ENCODE data around the gene SGIP1.
A peak's percentile ranks its signal among the peaks of the same experiment; 100 is the strongest.
"Not testable (repeated sequence)": the region's sequence is repeated elsewhere in the genome, so short reads cannot be mapped to it uniquely, and the experiment has no call there.

Gene SGIP1

GRCh38 chr1:66770240-66770639 lies 236.3 kb downstream of the SGIP1 start:
- H3K36me3 Mint-ChIP-seq (ENCODE audit: low read depth) = no peaks in the 10 kb centered on the region
- no peaks in the 10 kb centered on the region for H3K27me3 Mint-ChIP-seq
- peak overlapping the region; percentile 60 for H3K4me3 Mint-ChIP-seq
- H3K9me3 Mint-ChIP-seq = no peaks in the 10 kb centered on the region
- H3K27ac Mint-ChIP-seq = peak overlapping the region; percentile 28
- no peak for DNase-seq
- peaks cover 31% of the 10 kb centered on the region for H3K4me1 Mint-ChIP-seq (ENCODE audit: low read depth)

GRCh38 chr1:66770694-66771093 lies 236.7 kb downstream of the SGIP1 start:
- Mint-ChIP-seq H3K4me1 (ENCODE audit: low read depth) (peaks cover 31% of the 10 kb centered on the region), H3K27ac (peak overlapping the region; percentile 60), H3K9me3 (no peaks in the 10 kb centered on the region), H3K4me3 (peak overlapping the region; percentile 37), H3K36me3 (ENCODE audit: low read depth) (no peaks in the 10 kb centered on the region), H3K27me3 (no peaks in the 10 kb centered on the region)
- DNase-seq = no peak

DNA sequence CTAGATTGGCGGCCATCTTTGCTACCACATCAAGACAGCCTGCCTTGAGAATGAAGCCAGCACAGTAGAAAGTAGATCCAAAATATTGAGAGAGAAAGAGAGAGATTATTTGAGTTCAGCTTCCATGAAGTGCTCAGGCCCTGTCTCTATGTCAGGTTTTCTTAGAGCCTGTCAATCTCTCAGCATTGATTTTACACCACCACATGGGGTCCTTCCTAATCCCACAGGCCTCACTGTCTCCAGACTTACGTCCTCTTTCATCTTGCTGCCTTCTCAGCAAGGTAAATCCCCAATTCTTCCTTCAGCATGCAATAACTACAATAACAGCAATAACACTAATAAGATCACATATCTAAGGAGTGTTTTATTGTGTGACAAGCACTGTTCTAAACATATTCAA lies 239.3 kb downstream of the SGIP1 start:
- H3K36me3 Mint-ChIP-seq (ENCODE audit: low read depth) = no peaks in the 10 kb centered on the region
- H3K4me1 Mint-ChIP-seq (ENCODE audit: low read depth) = peaks cover 30% of the 10 kb centered on the region
- DNase-seq = no peak
- H3K27ac Mint-ChIP-seq = no peak overlapping the region
- no peak overlapping the region for H3K4me3 Mint-ChIP-seq
- H3K9me3 Mint-ChIP-seq = no peaks in the 10 kb centered on the region
- H3K27me3 Mint-ChIP-seq = no peaks in the 10 kb centered on the region

DNA sequence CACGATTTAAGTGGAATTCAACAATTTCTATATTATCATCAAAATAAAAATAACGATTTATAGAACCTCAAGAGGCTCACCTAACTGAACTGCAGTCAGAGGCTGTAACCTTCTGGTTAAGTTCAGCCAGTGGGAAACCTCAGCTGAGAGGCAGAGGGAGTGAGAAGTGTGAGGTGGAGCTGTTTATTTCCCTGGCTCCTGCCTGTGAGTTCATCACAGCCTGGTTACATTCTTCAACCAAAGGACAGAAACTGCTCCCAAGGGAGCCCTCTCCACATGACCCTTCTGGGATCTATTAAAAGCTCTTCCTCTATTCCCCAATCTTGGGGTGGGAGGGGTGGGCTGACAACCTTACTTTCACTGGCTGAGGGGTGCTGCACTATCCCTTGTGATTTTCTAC lies 240.5 kb downstream of the SGIP1 start:
- no peaks in the 10 kb centered on the region for H3K27me3 Mint-ChIP-seq
- DNase-seq = no peak
- no peak overlapping the region for H3K27ac Mint-ChIP-seq
- H3K4me3 Mint-ChIP-seq = no peak overlapping the region
- H3K9me3 Mint-ChIP-seq = no peaks in the 10 kb centered on the region
- H3K4me1 Mint-ChIP-seq (ENCODE audit: low read depth) = peaks cover 20% of the 10 kb centered on the region
- H3K36me3 Mint-ChIP-seq (ENCODE audit: low read depth) = no peaks in the 10 kb centered on the region

- H3K9me3 Mint-ChIP-seq = no peaks in the 10 kb centered on the region
- H3K27me3 Mint-ChIP-seq = no peaks in the 10 kb centered on the region
- no peak overlapping the region for H3K27ac Mint-ChIP-seq
Measured at GRCh38 chr1:66775646-66776045, 241.7 kb downstream of the SGIP1 start.

GRCh38 chr1:66777831-66778230 lies 243.9 kb downstream of the SGIP1 start:
- H3K4me3 Mint-ChIP-seq = no peak overlapping the region
- H3K27me3 Mint-ChIP-seq = no peaks in the 10 kb centered on the region
- no peak overlapping the region for H3K27ac Mint-ChIP-seq
- no peak for DNase-seq
- H3K4me1 Mint-ChIP-seq (ENCODE audit: low read depth) = no peaks in the 10 kb centered on the region
- no peaks in the 10 kb centered on the region for H3K36me3 Mint-ChIP-seq (ENCODE audit: low read depth)
- H3K9me3 Mint-ChIP-seq = no peaks in the 10 kb centered on the region

More at GRCh38 chr1:66775646-66776045, 241.7 kb downstream of the SGIP1 start:
- Mint-ChIP-seq H3K4me1 (ENCODE audit: low read depth) (peaks cover 8% of the 10 kb centered on the region), H3K36me3 (ENCODE audit: low read depth) (no peaks in the 10 kb centered on the region), H3K4me3 (no peak overlapping the region)
- DNase-seq = no peak

DNA sequence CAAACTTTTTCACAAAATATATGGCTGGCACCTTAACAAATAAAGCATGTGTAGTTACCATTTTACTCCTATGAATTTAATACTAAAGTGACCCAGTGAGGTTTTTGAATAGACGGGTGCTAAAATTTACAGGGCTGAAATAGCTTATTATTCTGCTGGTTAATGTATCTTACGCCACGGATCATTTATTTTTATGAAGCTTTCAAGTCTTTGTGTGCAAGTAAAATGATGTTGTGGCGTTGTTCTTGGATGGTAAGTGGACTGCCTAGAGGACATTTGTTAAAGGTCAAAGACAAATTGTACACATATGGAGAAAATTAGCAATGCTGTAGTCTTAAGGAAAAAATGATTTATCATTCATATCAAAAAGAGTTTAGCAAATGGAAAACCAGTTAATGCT lies 244.3 kb downstream of the SGIP1 start:
- Mint-ChIP-seq H3K27ac (no peak overlapping the region), H3K36me3 (ENCODE audit: low read depth) (no peaks in the 10 kb centered on the region), H3K9me3 (no peaks in the 10 kb centered on the region), H3K4me1 (ENCODE audit: low read depth) (no peaks in the 10 kb centered on the region), H3K4me3 (no peak overlapping the region), H3K27me3 (no peaks in the 10 kb centered on the region)
- no peak for DNase-seq

DNA sequence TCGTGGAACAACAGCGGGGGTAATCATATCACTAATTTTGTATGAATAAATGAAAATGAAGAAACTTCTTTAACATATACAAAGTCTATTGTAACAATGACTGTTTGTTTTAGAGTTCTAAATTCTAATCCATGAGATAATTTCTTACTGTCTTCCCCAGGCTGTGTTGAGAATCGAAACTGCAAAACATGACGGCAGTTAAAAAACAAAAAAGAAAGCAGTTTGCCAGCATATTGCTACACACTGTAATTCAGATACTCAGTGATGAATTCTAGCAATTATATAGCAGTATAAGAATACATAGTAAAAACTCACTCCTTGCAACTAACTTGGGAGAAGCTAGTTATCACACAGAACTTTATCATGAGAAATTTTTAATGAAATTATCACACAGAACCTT lies 245.0 kb downstream of the SGIP1 start:
- Mint-ChIP-seq H3K4me1 (ENCODE audit: low read depth) (no peaks in the 10 kb centered on the region), H3K9me3 (no peaks in the 10 kb centered on the region), H3K36me3 (ENCODE audit: low read depth) (no peaks in the 10 kb centered on the region), H3K27ac (no peak overlapping the region), H3K4me3 (no peak overlapping the region), H3K27me3 (no peaks in the 10 kb centered on the region)
- DNase-seq = no peak

- no peaks in the 10 kb centered on the region for H3K9me3 Mint-ChIP-seq
- no peaks in the 10 kb centered on the region for H3K4me1 Mint-ChIP-seq (ENCODE audit: low read depth)
- no peak for DNase-seq
- H3K27me3 Mint-ChIP-seq = no peaks in the 10 kb centered on the region
- no peaks in the 10 kb centered on the region for H3K36me3 Mint-ChIP-seq (ENCODE audit: low read depth)
- no peak overlapping the region for H3K4me3 Mint-ChIP-seq
- H3K27ac Mint-ChIP-seq = no peak overlapping the region
Measured at GRCh38 chr1:66779475-66780078, 245.6 kb downstream of the SGIP1 start.

DNA sequence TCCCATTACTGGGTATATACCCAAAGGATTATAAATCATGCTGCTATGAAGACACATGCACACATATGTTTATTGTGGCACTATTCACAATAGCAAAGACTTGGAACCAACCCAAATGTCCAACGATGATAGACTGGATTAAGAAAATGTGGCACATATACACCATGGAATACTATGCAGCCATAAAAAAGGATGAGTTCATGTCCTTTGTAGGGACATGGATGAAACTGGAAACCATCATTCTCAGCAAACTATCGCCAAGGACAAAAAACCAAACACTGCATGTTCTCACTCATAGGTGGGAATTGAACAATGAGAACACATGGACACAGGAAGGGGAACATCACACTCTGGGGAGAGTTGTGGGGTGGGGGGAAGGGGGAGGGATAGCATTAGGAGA lies 251.8 kb downstream of the SGIP1 start:
- not testable (repeated sequence) for H3K27me3 Mint-ChIP-seq; DNase-seq; H3K9me3 Mint-ChIP-seq; H3K36me3 Mint-ChIP-seq (ENCODE audit: low read depth); H3K27ac Mint-ChIP-seq; H3K4me3 Mint-ChIP-seq
- peaks cover 26% of the 10 kb centered on the region for H3K4me1 Mint-ChIP-seq (ENCODE audit: low read depth)

DNA sequence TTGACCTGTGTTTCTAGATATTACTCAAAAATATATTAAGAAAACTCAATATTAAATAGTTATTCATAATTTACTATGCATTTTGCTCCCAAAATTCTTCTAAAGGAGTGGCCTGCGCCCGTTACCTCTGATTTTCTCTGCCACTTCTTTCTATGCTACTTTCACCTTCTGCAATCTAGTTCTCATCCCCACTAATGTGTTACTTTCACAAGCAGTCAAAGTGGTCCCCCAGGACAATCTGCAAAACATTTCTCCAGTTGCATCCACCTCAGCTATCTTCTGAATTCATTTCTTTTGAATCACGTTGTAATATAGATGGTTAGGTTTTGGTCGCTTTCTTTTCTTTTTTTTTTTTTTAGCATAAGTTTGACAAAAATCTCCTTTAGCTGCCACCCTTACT lies 253.7 kb downstream of the SGIP1 start:
- Mint-ChIP-seq H3K27me3 (no peaks in the 10 kb centered on the region), H3K4me1 (ENCODE audit: low read depth) (peaks cover 26% of the 10 kb centered on the region), H3K4me3 (peak overlapping the region; percentile 68), H3K27ac (peak overlapping the region; percentile 37), H3K9me3 (no peaks in the 10 kb centered on the region), H3K36me3 (ENCODE audit: low read depth) (no peaks in the 10 kb centered on the region)
- DNase-seq = no peak

- H3K27me3 Mint-ChIP-seq = no peaks in the 10 kb centered on the region
- peak; percentile 41 for DNase-seq
- peak overlapping the region; percentile 68 for H3K4me3 Mint-ChIP-seq
- no peaks in the 10 kb centered on the region for H3K9me3 Mint-ChIP-seq
- H3K4me1 Mint-ChIP-seq (ENCODE audit: low read depth) = peaks cover 26% of the 10 kb centered on the region
- H3K36me3 Mint-ChIP-seq (ENCODE audit: low read depth) = no peaks in the 10 kb centered on the region
- peak overlapping the region; percentile 85 for H3K27ac Mint-ChIP-seq
Measured at GRCh38 chr1:66788231-66788939, 254.4 kb downstream of the SGIP1 start.

GRCh38 chr1:66791621-66792610 lies 258.0 kb downstream of the SGIP1 start:
- Mint-ChIP-seq H3K4me1 (ENCODE audit: low read depth) (peaks cover 19% of the 10 kb centered on the region), H3K27me3 (no peaks in the 10 kb centered on the region), H3K9me3 (no peaks in the 10 kb centered on the region), H3K27ac (no peak overlapping the region), H3K36me3 (ENCODE audit: low read depth) (no peaks in the 10 kb centered on the region), H3K4me3 (no peak overlapping the region)
- DNase-seq = no peak

DNA sequence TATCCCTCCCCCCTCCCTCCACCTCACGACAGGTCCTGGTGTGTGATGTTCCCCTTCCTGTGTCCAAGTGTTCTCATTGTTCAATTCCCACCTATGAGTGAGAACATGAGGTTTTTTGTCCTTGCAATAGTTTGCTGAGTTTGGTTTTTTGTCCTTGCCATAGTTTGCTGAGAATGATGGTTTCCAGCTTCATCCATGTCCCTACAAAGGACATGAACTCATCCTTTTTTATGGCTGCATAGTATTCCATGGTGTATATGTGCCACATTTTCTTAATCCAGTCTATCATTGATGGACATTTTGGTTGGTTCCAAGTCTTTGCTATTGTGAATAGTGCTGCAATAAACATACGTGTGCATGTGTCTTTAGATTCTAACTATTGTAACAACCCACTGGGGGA lies 261.9 kb downstream of the SGIP1 start:
- not testable (repeated sequence) for H3K4me1 Mint-ChIP-seq (ENCODE audit: low read depth); H3K27ac Mint-ChIP-seq

More for the DNA sequence above, 261.9 kb downstream of the SGIP1 start:
- H3K27me3 Mint-ChIP-seq; H3K9me3 Mint-ChIP-seq; H3K4me3 Mint-ChIP-seq; DNase-seq; H3K36me3 Mint-ChIP-seq (ENCODE audit: low read depth): not testable (repeated sequence)
